Neural cell (in vitro differentiated cells): ENCODE results near the gene BCKDHB.

ENCODE experiments used
- CTCF ChIP-seq: fragments of 450-650 bp; IDR thresholded peaks from 2 replicates; pipeline ENCODE4 v1.5.1; 2014; ENCODE audit warnings: antibody characterized with exemption, mild to moderate bottlenecking, moderate library complexity; ENCODE audit not compliant: poor library complexity, severe bottlenecking
- EP300 ChIP-seq: fragments of 450-650 bp; conservative IDR thresholded peaks from 2 replicates; pipeline ENCODE4 v1.6.1; 2014; ENCODE audit warnings: antibody characterized with exemption, mild to moderate bottlenecking, moderate library complexity; ENCODE audit not compliant: poor library complexity, severe bottlenecking
- MXI1 ChIP-seq: fragments of 450-650 bp; conservative IDR thresholded peaks from 2 replicates; pipeline ENCODE4 v1.6.1; 2014; ENCODE audit warnings: antibody characterized with exemption, mild to moderate bottlenecking; ENCODE audit not compliant: poor library complexity, severe bottlenecking
- REST ChIP-seq: IDR thresholded peaks from 2 replicates; pipeline ENCODE4 v1.6.1; 2012; ENCODE audit warnings: borderline replicate concordance
- TAF1 ChIP-seq: IDR thresholded peaks from 2 replicates; pipeline ENCODE4 v1.6.1; 2012; ENCODE audit warnings: low read depth

- TF ChIP-seq CTCF: no peak
- TF ChIP-seq REST: no peak
- TF ChIP-seq TAF1: no peak
- no peak for TF ChIP-seq MXI1
- TF ChIP-seq EP300: no peak
These were observed 237.0 kb downstream of the BCKDHB start for GRCh38 chr6:80343511-80343910.
